ENCODE results near the gene C9orf40. TPM values are rescaled to one million over a fixed set of nuclear protein-coding genes. Genes with fewer than 3 reads are reported as not detected.

Gene C9orf40
- total and polyA plus RNA-seq, 4 donors = 1.3 to 21.8 (median 1.6) TPM

- TF ChIP-seq REST (IDR thresholded peaks at IDR 0.05) = no peak
- no peak for TF ChIP-seq FOXA2 (IDR thresholded peaks at IDR 0.05)
Observed at GRCh38 chr9:74942801-74943200, 9.9 kb downstream of the C9orf40 start (continued).

GRCh38 chr9:74940600-74940999 lies 12.1 kb downstream of the C9orf40 start:
- no peak for DNase-seq (ENCODE audit: low spot score)
- TF ChIP-seq FOXA2 (IDR thresholded peaks at IDR 0.05) = peak; percentile 20
- no peak for TF ChIP-seq REST (IDR thresholded peaks at IDR 0.05)
- no peak for TF ChIP-seq ZBTB33 (IDR thresholded peaks at IDR 0.05)
- TF ChIP-seq YY1 (IDR thresholded peaks at IDR 0.05) = peak; percentile 64
- TF ChIP-seq SP1 (IDR thresholded peaks at IDR 0.05) = no peak
- TF ChIP-seq, protein P1, sequence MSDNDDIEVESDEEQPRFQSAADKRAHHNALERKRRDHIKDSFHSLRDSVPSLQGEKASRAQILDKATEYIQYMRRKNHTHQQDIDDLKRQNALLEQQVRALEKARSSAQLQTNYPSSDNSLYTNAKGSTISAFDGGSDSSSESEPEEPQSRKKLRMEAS (IDR thresholded peaks at IDR 0.05) = no peak
- no peak for TF ChIP-seq GABPA (IDR thresholded peaks at IDR 0.05 in 1 of 2, conservative IDR thresholded peaks at IDR 0.05 in 1 of 2)
- TF ChIP-seq CTCF (IDR thresholded peaks at IDR 0.05; ENCODE audit: low read depth, low read length, missing input control) = peak; percentile 47
- peak in 1 of 2 donors; percentile 22 for TF ChIP-seq HNF4A (conservative IDR thresholded peaks at IDR 0.05)
- no peak for TF ChIP-seq FOXA1 (IDR thresholded peaks at IDR 0.05)
- no peak for TF ChIP-seq RXRA (IDR thresholded peaks at IDR 0.05)
- TF ChIP-seq RAD21 (IDR thresholded peaks at IDR 0.05) = peak in 1 of 2 donors; percentile 74
- TF ChIP-seq NR2F2 (IDR thresholded peaks at IDR 0.05) = no peak
- Histone ChIP-seq H3K27me3 (ENCODE audit: control insufficient read depth in 4 of 4, insufficient read depth in 4 of 4, low read length in 3 of 4) (no peaks in the 10 kb centered on the region), H3K4me1 (ENCODE audit: control insufficient read depth in 4 of 4, insufficient read depth in 4 of 4, low read length in 3 of 4) (peaks cover 0 to 5% (median 1%) of the 10 kb centered on the region in 4 donors), H3K36me3 (ENCODE audit: control insufficient read depth in 4 of 4, insufficient read depth in 3 of 4, low read depth in 1 of 4, low read length in 3 of 4) (no peaks in the 10 kb centered on the region), H3K9ac (ENCODE audit: low read depth in 1 of 2, low read length in 2 of 2) (no peak overlapping the region), H3K27ac (ENCODE audit: low read depth in 1 of 2, low read length in 2 of 2) (no peak overlapping the region), H3K9me3 (ENCODE audit: control insufficient read depth in 4 of 4, low read length in 3 of 4) (no peaks in the 10 kb centered on the region), H3K4me3 (ENCODE audit: low read depth in 1 of 3, low read length in 3 of 3) (peak overlapping the region in 1 of 3 donors; percentile 16)
- 23% methylated on average over 4 of the region's 4 CpGs for WGBS
